Central memory CD4-positive, alpha-beta T cell (primary cell): ENCODE measurements around the gene MPST.
A peak's percentile ranks its signal among the peaks of the same experiment; 100 is the strongest.
"Not testable (repeated sequence)": the region's sequence is repeated elsewhere in the genome, so short reads cannot be mapped to it uniquely, and the experiment has no call there.

Experiments used
- DNase-seq: peaks from one replicate; pipeline ENCODE4 v3.0.0; 2022
- total RNA-seq, 3 experiments: gene quantifications; one replicate each; lab custom pipeline; 2026; lab: John Stamatoyannopoulos, UW

Gene MPST
- 2.5 to 6.7 (median 5.3) reads per million in 3 experiments for total RNA-seq

DNA sequence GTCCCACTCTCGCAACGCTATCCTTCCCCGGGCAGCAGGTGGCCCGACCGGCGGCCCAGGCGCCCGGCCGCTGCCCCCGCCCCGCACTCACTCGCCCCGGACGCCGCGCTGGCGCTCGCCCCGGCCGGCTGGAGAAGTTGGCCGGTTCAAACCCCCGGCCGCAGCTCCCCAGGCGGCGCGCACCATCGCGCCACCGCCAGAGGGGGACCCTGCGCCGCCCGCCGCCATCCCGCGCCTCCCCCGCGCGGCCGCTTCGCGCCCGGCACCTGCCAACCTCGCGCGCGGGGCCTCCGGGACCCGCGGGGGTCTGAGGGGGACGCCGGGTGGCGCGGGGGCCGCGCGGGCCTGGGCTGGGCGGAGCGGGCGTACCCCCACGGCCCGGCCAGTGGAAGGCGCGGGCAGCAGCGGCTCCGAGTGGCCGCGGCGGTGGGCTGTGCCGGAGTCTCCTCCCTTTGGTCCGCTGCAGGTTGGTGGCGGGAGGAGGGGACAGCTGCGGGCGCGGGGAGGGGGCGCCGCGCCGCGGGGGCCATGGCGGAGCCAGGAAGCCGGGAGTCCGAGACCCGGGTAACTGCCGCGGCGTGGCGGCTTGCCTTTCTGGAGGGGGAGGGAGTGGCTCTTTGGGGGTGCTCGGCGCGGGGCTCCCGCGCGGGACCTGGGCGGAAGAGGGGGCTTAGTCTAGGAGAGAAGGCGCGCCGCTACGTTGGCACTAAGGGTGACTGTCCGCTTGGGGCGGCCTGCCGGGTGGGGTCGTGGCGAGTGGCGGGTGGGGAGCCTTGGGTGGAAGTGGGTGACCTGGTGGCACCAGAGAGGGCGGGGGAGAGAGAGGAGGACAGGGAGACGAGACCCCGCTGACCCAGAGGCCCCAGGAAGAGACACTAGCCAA lies at the start of gene MPST, which contains the start of gene TST:
MPST (plus strand) TSS at position 434 of the 883 bp plus-strand sequence; CDS start at position 529, 95 bp downstream.
TST (minus strand) TSS at position 139 of the 883 bp plus-strand sequence. CDS start 715 bp downstream, outside the sequence.
- peak; percentile 9 for DNase-seq

DNA sequence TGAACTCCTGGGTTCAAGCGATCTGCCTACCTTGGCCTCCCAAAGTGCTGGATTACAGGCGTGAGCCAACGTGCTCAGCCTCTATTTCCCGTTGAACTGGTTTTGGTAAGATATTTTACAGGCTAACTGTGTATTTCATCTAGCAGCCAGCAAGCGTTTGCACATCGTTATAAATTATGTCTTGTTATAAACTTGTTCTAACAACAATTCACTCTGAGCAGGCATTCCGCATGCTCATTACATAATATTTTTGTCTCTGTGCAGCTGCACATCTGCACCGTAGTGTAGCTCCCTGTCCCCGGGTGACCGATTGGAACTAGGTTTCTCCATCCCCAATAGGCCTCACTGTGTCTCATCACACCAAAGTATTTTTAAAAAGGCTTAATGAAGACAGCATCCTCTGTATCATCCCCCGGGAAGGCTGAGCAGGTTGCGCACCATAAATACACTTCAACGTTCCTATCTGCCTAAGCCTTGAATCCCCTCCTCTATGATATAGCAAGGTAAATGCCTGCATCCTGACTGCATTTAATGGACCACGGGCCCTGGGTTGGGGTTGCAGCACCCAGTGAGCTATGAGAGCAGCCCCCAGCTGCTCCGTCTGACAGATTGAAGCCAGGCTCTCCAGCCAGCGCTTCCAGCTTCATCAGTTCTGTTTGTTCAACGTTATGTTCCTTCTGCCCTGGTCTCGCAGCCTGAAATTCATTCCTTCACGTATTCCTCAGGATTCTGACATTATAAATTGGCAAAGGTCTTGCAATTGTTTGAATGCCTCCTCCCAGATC lies 48.0 kb upstream of the MPST start:
- DNase-seq: no peak

DNA sequence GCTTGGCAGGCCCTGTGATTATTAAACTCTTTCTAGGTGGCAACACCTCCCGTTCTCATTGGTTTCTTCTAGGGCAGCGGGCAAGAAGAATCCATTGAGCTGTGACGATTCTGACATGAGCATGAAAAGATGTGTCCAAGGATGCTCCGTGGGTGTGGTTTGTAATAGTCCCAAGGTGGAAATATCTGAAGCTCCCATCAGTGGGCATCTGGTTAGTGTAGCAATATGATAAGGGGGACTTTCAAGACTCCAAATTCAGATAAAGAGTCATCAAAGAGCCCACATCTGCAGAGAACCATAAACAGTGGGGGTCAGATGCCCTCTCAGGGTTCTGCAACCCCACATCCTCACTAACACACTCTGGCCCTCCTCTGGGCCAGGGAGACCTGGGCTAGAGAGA lies 42.9 kb upstream of the MPST start:
- DNase-seq: no peak

- DNase-seq: peak; percentile 66
These were observed 42.1 kb upstream of the MPST start for GRCh38 chr22:36977401-36977861.

DNA sequence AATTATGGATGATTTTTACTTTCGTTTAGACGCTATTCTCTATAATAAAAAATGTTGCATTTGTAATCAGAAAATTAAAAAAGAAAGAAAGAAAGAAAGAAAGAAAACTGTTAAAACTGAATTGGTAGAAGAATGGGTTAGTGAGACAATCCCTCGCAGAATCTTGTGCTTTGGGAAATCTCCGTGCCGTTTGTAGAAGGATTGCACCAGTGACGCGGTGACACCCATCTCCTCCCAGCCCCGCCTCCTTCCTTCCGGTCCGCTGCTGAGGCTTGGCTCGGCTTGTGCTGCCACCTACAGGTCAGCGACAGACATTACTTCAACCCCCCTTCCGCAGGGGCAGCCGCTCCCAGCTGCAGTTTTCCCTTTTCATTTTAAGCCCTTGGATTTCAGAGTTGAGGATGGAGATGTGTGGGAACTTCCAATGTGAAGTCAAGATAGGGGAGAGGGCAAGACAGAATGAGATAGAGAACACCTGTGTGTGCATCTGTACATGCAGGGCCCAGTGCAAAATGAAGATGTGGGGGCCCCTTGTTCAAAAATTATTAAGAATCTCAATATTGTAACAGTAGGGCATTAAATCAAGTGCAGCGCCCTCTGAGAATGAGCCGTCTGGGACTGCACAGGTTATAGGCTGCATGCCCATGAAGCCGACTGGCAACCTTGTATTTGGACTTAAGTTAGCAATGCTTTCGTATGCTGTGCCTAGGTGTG lies 41.4 kb upstream of the MPST start:
- DNase-seq: peak; percentile 83

DNA sequence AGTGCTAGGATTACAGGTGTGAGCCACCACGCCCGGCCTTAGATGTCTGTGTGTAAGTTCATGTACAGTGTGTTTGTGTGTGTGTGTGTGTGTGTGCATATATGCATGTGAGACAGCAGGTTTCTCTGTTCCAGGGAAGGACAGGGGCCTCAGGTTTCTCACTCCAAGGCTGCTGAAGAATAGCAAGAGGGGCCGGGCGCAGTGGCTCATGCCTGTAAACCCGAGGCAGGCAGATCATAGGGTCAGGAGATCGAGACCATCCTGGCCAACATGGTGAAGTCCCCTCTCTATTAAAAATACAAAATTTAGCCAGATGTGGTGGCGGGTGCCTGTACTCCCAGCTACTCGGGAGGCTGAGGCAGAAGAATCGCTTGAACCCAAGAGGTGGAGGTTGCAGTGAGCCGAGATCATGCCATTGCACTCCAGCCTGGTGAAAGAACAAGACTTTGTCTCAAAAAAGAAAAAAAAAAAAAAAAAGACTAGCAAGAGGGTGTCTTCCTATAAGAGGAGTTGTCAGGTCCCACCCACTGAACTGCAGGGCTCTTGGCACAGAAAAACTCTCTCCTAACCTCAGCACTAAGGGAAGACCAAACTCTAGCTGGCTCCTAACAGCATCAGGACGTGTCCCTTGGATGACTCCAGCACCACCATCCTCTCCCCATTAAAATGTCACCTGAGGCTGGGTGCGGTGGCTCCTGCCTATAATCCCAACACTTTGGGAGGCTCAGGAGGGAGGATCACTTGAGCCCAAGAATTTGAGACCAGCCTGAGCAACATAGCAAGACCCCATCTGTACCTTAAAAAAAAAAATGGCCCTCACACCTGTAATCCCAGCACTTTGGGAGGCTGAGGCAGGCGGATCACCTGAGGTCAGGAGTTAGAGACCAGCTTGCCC lies 40.3 kb upstream of the MPST start:
- DNase-seq: no peak

DNA sequence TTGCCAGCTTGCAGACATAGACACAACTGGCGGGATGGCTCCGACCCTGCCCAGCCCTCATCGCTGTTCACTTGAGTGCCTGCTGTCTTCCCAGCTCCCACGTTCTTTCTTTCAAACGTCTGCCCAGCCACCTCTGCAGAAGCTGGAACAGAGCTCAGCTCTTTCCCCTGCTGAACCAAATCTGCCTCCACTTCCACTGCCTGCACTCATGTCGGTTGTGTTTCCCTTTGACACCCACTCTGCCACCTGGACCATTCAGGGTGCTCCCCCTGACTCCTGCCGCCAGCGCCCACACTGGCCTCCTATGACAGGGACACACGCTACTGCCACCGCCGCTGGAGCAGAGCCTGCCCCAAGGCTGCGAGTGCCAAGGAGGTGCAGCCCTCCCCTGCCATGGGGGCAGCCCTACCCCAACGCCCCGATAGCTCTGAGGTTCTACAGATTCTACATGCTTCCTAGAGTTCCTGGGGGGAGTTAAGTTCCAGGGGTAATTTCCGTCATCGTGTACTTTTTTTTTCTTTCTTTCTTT lies 38.2 kb upstream of the MPST start:
- no peak for DNase-seq

DNA sequence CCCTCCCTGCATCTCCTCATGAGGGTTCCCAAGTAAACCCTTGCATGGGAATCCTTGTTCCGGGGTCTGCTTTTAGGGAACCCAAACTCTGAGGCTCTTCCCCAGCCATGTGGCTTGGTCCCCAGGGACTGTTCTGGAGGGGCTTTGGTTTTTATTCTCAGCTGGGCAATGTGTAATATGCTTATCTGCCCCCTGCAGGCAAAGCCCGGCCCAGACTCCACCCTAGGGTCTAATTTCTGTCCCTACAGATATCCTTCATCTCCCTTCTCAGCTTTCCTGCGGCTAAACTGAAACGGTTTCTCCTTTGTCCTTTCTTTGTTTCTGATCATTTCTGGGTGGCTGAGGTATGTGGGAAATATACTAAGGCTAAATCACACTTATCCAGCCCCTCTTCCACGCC lies 37.4 kb upstream of the MPST start:
- DNase-seq: no peak

- DNase-seq: no peak
These were observed 34.2 kb upstream of the MPST start for GRCh38 chr22:36985211-36985889.

DNA sequence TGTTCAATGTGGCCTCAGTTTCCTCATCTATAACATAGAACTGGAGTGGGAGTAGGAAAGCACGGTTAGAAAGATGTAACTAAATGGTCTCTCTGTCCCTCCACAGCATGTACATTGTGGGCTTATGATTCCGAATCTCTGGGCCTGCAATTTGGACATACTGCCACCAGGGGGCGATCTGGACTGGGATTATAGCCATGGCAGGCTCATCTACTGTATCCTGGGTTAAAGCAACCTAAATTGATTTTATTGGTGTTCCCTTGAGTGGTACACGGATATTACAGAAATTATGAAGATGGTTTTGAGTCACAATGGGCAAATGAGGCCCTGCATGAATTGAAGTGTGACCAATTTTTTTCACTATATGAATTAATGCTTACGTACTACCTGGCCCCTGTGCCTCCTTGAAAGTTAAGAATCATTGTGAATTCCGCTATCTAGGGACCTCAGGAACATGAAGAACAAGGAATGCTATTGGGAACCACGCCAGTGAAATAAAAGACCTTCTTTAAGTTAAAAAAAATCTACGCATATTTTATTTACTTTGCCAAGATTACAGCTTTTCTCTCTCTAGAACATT lies 33.2 kb upstream of the MPST start:
- DNase-seq: no peak

DNA sequence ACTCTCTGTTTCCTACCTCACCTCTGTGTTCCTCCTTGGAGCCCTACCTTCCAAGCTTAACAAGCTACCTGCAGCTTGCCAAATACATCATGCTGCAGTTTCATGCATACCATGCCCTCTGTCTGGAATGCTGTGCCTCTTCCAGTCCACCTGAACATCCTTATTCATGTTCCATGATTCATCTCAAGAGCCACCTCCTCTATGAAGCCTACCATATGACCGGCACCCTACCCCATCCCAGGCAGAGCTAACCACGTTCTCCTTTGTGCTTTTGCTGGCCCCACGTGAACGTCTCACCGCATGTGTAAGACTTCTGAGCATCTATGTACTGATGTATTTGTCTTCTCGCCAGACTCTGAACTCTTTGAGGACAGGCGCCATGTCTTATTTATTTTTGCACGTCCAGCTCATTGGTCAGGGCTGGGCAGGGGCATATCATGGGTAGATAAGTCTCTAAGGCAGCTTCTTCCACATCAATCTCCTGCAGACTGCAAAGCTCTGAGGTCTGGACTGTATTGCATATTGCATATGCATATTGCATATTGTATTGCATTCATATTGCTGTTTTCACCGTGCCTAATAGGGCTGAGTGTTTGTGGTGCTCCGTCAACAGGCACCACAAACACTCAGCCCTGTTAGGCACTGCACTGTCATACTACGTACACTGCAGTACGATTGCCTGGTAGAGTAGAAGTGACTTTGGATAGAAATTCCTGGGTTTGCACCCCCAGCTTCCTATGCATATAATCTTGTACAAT lies 31.3 kb upstream of the MPST start:
- no peak for DNase-seq

DNA sequence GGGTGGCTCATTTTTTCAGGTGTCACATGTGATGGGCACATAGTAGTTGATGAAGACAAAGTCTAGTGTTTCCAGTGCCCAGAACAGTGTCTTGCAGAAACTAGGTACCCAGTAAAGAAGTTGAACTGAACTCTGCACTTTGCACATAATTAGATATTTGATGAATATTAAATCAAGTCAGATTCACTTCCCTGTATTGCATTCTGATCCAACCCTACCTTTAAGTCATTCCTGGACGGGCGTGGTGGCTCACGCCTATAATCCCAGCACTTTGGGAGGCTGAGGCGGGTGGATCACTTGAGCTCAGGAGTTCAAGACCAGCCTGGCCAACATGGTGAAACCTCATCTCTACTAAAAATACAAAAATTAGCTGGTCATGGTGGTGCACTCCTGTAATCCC lies 30.5 kb upstream of the MPST start:
- not testable (repeated sequence) for DNase-seq

GRCh38 chr22:36990457-36990856 lies 29.1 kb upstream of the MPST start:
- DNase-seq: no peak

GRCh38 chr22:36991206-36991605 lies 28.3 kb upstream of the MPST start:
- DNase-seq: no peak

- DNase-seq: no peak
These were observed 21.8 kb upstream of the MPST start for GRCh38 chr22:36997746-36998145.

- DNase-seq: no peak
These were observed 20.8 kb upstream of the MPST start for GRCh38 chr22:36998620-36999351.

DNA sequence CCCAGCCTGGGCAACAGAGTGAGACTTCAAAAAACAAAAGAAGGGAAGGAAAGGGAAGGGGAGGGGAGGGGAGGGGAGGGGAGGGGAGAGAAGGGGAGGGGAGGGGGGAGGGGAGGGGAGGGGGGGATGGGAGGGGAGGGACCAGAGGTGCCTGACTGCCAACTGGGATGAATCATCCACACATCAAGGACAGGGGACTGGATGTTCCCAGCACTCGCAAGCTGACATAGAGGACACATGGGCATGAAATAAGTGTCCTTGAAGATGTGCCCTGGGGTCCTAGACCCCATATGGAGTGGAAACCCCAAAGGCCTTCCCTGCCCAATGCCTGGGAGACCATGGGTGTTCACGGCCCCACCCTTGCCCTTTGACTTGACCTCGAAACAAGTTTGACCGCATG lies 20.1 kb upstream of the MPST start:
- no peak for DNase-seq

GRCh38 chr22:37000676-37001534 lies 18.6 kb upstream of the MPST start:
- no peak for DNase-seq
